ENCODE results near the gene GPR139. TPM values are rescaled to one million over a fixed set of nuclear protein-coding genes. Genes with fewer than 3 reads are reported as not detected.

GPR139 gene
- total RNA-seq, 1 experiment from 2014 or later: not detected

- TF ChIP-seq EZH2 (IDR thresholded peaks at IDR 0.05; ENCODE audit: borderline replicate concordance, low read depth, low read length, poor library complexity, severe bottlenecking) (no peak), CTCF (conservative IDR thresholded peaks at IDR 0.05; ENCODE audit: low read depth, low read length) (no peak)
- Histone ChIP-seq H3K4me3 (ENCODE audit: low read depth, low read length, poor library complexity, severe bottlenecking) (no peak overlapping the region), H3K9me3 (ENCODE audit: low read depth, low read length, poor library complexity, severe bottlenecking) (no peaks in the 10 kb centered on the region), H3K27me3 (replicated peaks; ENCODE audit: insufficient read depth, low read depth, low read length, poor library complexity) (peaks cover 16% of the 10 kb centered on the region), H3K36me3 (ENCODE audit: insufficient read depth, low read length, poor library complexity, severe bottlenecking) (no peaks in the 10 kb centered on the region), H3K27ac (ENCODE audit: low read depth, low read length, poor library complexity, severe bottlenecking) (no peak overlapping the region), H3K4me1 (ENCODE audit: insufficient read depth, low read length, poor library complexity, severe bottlenecking) (no peaks in the 10 kb centered on the region)
- no peak for DNase-seq (ENCODE audit: low spot score)
- POLR2A ChIA-PET (ENCODE audit: low non-redundant PET): no interaction called here
- CTCF ChIA-PET: no interaction called here
- no TSS peak for BruUV-seq (replicated peaks)
- intact Hi-C loops (cut with micrococcal nuclease; ENCODE audit: unreplicated experiment): no loop called here
Observed at GRCh38 chr16:20041924-20042596, 31.6 kb downstream of the GPR139 start.

- H3K4me1 ChIP-seq (ENCODE audit: insufficient read depth, low read length, poor library complexity, severe bottlenecking): no peaks in the 10 kb centered on the region
- POLR2A ChIA-PET (ENCODE audit: low non-redundant PET): no interaction called here
- BruUV-seq (replicated peaks): no TSS peak
- H3K27ac ChIP-seq (ENCODE audit: low read depth, low read length, poor library complexity, severe bottlenecking): no peak overlapping the region
- intact Hi-C loops (cut with micrococcal nuclease; ENCODE audit: unreplicated experiment): no loop called here
- CTCF ChIA-PET: no interaction called here
- no peak overlapping the region for H3K4me3 ChIP-seq (ENCODE audit: low read depth, low read length, poor library complexity, severe bottlenecking)
- no peaks in the 10 kb centered on the region for H3K36me3 ChIP-seq (ENCODE audit: insufficient read depth, low read length, poor library complexity, severe bottlenecking)
- DNase-seq (ENCODE audit: low spot score): no peak
- H3K27me3 ChIP-seq (replicated peaks; ENCODE audit: insufficient read depth, low read depth, low read length, poor library complexity): peaks cover 16% of the 10 kb centered on the region
- TF ChIP-seq EZH2 (IDR thresholded peaks at IDR 0.05; ENCODE audit: borderline replicate concordance, low read depth, low read length, poor library complexity, severe bottlenecking): no peak
- no peak for TF ChIP-seq CTCF (conservative IDR thresholded peaks at IDR 0.05; ENCODE audit: low read depth, low read length)
- H3K9me3 ChIP-seq (ENCODE audit: low read depth, low read length, poor library complexity, severe bottlenecking): no peaks in the 10 kb centered on the region
Observed at GRCh38 chr16:20040011-20040410, 33.7 kb downstream of the GPR139 start.

GRCh38 chr16:20029611-20030010, 44.1 kb downstream of the GPR139 start:
- Histone ChIP-seq H3K36me3 (ENCODE audit: insufficient read depth, low read length, poor library complexity, severe bottlenecking) (no peaks in the 10 kb centered on the region), H3K4me3 (ENCODE audit: low read depth, low read length, poor library complexity, severe bottlenecking) (no peak overlapping the region), H3K27ac (ENCODE audit: low read depth, low read length, poor library complexity, severe bottlenecking) (no peak overlapping the region), H3K4me1 (ENCODE audit: insufficient read depth, low read length, poor library complexity, severe bottlenecking) (no peaks in the 10 kb centered on the region), H3K27me3 (replicated peaks; ENCODE audit: insufficient read depth, low read depth, low read length, poor library complexity) (peaks cover 31% of the 10 kb centered on the region), H3K9me3 (ENCODE audit: low read depth, low read length, poor library complexity, severe bottlenecking) (no peaks in the 10 kb centered on the region)
- TF ChIP-seq CTCF (conservative IDR thresholded peaks at IDR 0.05; ENCODE audit: low read depth, low read length): no peak
- no peak for TF ChIP-seq EZH2 (IDR thresholded peaks at IDR 0.05; ENCODE audit: borderline replicate concordance, low read depth, low read length, poor library complexity, severe bottlenecking)
- ChIA-PET CTCF (no interaction called here), POLR2A (ENCODE audit: low non-redundant PET) (no interaction called here)
- DNase-seq (ENCODE audit: low spot score): no peak
- no TSS peak for BruUV-seq (replicated peaks)
- intact Hi-C loops (cut with micrococcal nuclease; ENCODE audit: unreplicated experiment): no loop called here
